NCI-H2227 (cell line): ENCODE results near the gene CDK6.
A peak's percentile ranks its signal among the peaks of the same experiment; 100 is the strongest.

ENCODE experiments used
- DNase-seq: peaks from one replicate; lab custom pipeline; 2025; ENCODE audit not compliant: unreplicated experiment; lab: John Stamatoyannopoulos, UW

The CDK6 gene

GRCh38 chr7:92847305-92847704, 10.9 kb upstream of the CDK6 start:
- DNase-seq: no peak

DNA sequence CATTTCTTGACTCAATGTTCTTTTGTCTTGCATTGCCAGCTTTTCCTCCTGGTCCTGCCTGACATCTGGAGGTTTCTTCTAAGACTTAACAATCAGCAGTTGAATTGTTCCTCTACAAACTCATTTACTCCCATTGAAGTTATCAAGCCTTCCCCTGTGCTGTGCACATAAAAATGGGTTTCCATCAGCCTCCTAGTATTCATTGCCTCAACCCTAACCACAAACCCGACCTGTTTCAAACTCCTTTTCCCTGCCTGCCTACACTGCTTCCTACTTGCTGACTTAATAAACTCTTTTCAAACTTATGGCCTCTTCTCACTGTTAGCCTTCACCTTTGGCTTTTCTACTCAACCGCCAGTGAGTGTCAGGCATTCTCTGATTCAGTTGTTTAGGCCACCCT, 9.4 kb upstream of the CDK6 start:
- DNase-seq: no peak

- DNase-seq: no peak
Measured at GRCh38 chr7:92843781-92844180, 7.4 kb upstream of the CDK6 start.

- no peak for DNase-seq
Measured at GRCh38 chr7:92843034-92843760, 6.8 kb upstream of the CDK6 start.

DNA sequence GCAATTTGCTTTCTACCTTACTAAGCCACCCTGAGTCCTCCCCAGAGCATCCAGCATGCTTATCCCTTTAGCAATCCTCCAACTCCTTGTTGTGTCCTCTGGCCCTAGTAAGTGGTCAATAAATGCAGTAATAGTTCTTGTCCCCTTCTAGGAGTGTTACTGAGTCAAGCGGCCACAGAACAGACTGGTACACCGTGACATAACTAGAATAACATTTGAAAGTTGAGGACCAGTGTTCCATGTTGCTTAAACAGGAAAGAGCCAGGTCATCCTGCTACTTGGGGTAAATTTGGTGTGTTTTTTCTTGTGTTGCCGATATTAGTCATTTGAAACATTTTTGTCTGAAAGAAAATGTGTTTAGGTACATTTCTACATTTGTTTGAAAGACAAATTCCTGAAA, 4.8 kb upstream of the CDK6 start:
- no peak for DNase-seq

GRCh38 chr7:92840316-92840715, 3.9 kb upstream of the CDK6 start:
- DNase-seq: no peak

DNA sequence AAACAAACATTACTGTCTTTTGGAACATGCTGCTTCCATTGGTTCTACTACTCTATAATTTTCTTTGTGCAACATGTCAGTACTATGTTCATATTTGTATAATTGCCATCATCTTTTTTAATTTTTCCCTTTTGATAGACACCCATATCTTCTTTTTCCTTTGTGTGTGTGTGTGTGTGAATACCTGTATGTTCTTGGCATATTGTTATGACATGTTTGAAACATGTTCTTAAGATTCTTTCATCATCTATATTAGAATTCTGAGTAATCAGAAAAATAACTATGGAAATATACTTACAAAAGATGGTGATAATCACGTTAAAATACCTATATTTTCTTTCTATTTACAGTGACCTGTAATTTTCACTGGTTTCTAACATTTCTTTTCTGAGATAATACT, 3.5 kb upstream of the CDK6 start:
- no peak for DNase-seq

DNA sequence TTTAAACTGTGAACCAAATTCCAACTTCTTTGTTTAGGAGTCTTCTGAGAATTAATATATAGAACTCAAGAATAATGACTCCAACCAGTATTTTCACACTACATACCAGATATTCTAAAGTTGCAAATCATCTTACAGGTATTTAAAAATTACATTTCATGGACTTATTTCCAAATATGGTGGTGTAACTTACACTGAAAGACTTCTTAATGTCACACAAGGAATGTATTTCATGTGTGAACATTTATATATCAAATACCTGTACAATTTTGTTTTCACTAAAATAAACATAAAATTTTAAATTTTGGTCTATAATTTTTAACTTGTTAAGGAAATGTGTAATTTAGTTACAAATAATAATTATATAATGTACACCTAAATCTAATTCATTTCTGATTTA, 2.6 kb upstream of the CDK6 start:
- no peak for DNase-seq

DNA sequence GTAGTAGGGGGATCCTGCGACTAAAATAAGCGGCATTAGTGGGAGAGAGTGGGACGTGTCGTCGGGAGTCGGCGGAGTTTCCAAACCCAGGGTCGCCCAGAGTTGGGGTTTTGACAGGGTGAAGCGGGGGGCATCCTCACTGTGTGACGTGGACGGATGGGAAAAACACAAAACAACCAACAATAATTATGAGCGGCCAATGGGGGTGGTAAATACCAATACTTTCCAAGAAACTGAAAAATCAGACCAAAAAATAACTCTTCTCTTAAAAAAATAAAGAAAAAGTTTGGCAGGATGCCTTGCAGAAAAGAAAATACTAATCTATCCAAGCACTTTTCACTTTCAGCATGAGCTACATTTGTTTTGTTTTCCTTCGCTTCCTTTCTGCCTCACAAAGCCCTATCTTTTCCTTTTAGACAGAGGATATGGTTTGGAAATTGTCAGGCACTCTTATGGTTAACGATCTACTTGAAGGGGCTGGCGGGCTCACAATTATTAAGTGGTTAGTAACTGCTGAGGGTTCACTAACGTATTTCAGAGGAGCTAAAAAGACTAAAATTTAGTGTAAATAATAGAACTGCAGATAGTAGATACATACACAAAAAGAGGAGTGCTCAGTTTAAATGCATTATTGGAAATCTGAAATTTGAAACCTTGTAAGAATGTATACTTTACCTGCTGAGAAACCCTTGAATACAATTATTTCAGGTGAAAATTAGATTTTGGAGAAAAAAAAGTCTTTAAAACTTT, 802 bp upstream of the CDK6 start:
- no peak for DNase-seq

DNA sequence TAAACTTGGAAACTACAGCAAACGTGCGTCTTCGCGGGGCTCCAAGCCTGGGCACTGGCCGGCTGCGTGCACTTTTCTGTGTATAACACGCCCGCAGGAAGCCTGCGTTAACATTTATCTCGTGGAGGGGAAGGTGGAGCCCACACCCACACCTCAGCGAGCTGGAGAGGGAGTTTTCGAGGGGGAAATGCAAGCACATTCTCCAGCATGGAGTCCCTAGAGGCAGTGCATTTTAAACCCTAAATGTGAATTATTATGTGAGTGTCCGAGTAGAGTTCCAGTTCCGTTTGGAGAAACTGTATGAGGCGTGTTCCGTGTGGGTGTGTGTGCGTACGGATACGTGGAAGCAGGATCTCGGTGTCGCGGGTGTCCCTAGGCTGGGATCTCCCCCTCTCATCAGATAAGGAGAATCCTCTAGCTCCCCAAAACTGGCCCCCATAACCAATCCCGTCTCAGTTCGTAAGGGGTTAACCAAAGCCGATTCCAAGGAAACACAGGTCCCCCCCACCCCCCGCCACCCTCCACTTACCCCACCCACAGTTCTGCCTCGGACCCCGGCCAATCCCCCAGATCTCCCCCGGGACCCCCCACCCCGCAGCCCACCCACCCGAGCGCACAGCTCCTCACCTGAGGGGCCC, 403 bp downstream of the CDK6 start:
- DNase-seq: no peak

GRCh38 chr7:92835261-92835850, 1.0 kb downstream of the CDK6 start:
- DNase-seq: peak; percentile 48

DNA sequence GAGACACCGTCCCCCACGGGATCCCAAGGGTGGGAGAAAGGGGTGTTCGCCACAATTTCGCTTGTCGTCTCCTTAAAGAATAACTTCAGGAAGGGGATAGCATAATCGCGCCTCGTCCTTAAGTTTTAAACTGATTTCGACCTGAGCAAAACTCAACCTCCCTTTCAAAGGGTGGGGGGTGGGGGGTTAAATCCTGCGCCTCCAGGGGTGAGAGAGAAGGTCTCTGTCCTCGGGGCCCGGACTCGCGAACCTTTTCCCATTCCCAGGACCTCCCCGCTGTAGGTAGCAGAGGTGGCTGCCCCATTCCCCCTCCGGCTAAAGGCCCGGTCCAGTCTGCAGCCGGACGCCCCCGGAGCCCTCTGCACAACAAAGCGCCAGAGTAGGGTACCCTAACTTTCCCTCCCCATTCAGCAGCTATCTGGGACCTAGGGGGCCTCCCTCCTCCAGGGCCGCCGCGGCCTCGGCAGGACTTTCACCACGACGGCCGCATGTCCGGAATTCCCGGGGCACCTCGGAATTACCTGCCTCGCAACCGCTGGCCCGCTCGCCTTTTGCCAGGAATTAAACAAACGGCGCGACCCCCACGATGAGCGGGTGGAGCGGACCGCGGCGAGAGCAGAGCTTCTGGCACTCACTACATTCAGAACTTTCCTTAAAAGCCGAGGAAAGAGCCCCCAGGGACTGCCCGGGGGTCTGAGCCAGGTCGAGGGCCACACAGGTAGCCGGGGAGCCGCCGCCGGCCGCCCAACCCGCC, 1.7 kb downstream of the CDK6 start:
- peak; percentile 32 for DNase-seq

DNA sequence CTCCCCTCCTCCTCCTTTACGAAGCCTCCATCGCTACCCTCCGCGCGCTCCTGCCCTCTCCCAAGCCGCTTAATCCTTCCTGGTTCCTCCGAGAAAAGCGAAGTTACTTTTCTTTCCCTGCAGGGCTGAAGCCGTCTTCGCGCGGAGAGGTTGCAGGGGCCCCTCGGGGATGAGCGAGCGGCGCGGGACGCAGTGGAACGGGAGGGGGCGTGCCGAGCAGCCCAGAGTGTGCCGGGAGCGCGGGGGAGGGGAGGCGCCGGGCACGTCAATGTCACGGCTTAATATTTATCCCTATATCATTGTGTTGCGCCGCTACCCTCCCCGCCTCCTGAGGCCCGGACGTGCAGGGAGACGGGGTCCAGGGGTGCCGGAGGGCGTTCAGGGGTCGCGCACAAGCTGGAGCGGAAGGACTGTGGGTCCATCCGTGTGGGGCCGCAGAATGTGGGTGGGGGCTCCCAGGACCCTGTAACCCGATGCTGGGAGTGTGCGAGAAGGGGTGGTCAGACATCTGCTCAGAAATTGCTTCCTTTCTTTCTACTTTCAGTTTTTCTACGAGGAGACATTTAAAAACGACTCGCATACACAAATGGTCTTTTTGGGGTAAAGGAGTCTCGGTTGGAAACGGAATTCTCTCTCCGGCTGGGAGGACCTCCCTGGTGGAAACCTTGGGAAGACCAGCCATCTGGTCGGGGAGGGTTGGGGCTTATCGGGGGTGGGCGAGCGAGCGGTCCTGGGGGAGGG, 2.4 kb downstream of the CDK6 start:
- peak; percentile 83 for DNase-seq

DNA sequence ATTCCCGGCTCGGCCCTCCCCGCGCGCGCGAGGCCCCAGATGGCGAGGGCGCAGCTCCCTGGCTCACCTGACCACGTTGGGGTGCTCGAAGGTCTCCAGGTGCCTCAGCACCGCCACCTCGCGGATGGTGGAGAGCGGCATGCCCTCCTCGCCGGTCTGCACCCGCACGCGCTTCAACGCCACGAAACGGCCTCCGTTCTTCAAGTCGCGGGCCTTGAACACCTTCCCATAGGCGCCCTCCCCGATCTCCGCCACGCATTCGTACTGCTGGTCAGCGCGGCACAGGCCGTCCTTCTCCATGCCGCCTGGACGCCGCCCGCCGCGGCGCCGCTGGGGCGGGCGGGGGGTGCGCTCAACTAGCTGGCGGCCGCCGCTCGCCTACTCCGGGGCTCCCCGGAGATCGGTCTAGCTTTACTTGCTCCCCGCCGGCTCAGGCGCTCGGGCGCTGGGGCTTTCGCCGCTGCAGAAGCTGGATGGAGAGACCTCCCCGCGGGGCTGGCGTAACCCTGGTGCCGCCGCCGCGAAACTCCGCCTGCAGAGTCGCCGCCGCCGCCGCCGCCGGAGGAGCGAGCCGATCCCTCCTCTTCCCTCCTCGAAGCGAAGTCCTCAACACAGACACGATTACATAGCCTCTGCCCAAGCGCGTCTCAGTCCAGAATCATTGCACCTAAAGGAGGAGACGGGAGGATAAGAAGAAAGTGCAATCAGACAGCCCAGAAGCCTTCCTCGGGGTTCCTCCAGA, 3.2 kb downstream of the CDK6 start:
- DNase-seq: peak; percentile 87

DNA sequence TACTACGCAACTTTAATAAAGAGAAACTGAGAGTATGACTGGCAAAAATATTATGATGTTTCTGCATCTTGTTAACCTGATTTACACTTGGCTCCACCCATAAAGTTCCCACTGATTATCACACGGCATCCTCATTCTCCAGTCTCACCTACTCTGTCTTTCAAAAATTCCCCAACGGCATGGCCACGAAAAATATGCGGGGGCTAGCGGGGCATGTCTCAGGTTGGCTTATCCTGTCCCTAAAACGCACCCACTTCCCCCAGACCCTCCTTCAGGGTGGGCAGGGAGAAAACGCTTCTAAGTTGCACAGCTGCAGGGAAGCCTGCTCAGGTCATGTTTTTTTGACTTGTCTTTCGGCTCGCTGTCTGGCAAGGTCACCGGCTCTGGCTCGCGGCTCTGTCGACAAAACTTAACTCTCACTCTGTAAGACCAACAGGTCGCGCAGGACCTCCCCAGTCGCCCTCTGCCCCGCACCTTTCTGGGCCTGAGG, 3.8 kb downstream of the CDK6 start:
- no peak for DNase-seq

GRCh38 chr7:92831716-92832533, 4.4 kb downstream of the CDK6 start:
- no peak for DNase-seq

- DNase-seq: peak; percentile 80
Measured at GRCh38 chr7:92830532-92831110, 5.8 kb downstream of the CDK6 start.

DNA sequence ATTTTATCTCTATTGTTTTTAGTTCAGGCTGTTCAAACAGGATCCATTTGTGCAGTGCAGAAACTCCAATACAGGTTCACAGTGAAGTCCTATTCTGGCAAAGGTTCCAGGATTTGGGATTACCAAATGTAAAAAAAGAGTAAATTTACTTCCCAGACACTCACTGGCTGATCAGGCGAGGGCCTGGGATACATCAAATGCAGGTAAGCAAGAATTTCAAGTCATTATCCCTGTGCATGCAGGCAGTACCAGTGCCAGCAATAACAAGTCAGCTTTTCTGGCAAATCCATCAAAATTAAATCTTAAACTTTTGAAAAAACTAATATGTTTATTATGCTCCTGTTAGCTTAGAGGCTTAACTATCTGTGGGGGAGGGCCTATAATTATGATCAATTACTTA, 6.3 kb downstream of the CDK6 start:
- no peak for DNase-seq
